HG03280 (cell line): ENCODE measurements around the gene IGF2R.

ENCODE experiments used
- ATAC-seq: cut with Tn5 transposase; IDR thresholded peaks from one replicate; pipeline ENCODE4 v1.9.1; 2021; ENCODE audit warnings: mild to moderate bottlenecking, moderate library complexity; ENCODE audit not compliant: unreplicated experiment

Gene IGF2R

DNA sequence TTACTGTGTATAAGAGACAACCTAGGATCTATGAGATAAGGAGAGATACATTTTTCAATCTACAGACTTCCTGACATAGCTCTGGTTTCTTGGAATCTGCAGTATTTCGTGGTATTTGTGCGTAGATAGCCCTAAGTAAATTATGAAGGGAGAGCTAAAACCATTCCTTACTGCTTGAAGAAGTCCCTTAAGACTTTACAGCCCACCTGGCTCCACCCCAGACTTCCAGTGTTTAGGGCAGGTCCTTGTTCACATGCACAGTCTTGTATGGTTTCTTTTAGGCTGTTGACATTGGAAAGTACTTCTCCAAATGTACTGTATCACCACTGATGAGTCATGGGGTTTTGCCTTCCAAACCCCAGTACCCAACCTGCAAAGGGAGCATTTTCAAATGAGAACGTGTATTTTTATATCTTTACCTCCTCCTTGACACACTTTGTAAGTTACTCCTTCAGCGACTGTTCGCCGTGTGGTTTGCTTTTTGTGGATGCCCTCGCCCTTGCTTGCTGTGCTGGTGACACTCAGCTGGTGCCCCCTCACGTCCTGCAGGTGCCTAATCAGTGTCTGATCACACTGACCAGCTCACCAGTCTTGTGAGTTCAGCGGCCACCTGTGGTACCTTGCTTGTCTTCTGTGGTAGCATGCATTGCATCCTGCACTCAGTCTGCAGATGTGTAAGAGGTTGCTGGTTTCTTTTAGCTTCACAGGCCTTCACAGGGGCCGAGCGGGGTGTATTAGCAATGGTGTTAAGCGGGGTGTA lies 73.3 kb downstream of the IGF2R start:
- no peak for ATAC-seq

DNA sequence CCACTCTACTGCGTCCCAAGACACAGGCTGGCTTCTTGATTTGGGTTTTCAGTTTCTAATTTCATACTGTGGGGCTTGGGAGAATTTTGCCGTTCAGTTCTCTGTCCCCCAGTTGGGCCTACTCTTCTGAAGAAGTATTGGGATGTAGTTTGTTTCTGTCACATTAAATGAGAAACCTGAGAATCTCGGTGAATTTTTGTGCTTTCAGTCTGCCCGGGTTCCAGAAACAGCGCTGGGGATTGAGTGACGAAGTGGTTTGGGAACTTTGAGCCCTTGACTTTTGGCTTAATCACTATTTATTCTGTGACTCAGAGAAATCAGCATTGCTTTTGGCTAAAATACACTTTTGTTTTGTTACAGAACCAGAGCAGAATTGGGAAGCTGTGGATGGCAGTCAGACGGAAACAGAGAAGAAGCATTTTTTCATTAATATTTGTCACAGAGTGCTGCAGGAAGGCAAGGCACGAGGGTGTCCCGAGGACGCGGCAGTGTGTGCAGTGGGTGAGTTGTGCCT lies 74.0 kb downstream of the IGF2R start:
- no peak for ATAC-seq

DNA sequence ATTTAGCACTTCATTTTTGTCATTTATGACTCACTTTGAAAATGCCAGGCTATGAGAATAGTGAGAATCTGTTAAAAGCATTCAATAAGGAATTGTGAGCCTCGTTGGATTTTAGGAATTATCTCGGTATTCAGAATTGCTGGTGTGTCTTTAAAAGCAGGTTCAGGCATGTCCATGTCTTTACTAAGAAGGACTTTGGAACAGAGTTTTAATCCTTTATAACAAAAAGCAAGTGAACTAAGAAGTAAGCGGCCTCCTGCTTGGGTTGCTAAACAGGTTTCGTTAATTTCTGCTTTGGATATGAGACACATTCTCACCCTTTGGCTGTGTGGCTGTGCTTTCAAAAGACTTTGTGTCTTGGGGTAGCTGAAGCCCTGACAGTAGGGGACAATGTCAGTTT lies 74.9 kb downstream of the IGF2R start:
- no peak for ATAC-seq

DNA sequence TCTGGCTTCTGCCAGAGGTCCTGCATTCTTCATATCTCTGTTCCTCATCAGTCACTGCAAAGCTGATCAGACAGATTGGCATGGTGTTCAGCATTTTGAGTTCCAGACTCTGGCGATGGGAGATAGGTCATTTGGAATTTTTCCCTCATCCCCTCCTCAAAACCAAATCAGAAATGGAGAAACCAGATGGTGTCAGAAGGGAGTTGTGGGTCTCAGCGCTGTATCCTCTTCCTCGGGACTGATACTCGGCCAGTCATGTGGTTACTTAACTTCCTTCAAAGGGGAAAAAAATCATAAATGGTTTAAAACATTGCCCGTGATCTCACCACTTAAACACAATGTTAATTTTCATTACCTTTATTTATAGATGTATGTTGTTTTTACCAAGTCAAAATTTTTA lies 75.8 kb downstream of the IGF2R start:
- no peak for ATAC-seq

DNA sequence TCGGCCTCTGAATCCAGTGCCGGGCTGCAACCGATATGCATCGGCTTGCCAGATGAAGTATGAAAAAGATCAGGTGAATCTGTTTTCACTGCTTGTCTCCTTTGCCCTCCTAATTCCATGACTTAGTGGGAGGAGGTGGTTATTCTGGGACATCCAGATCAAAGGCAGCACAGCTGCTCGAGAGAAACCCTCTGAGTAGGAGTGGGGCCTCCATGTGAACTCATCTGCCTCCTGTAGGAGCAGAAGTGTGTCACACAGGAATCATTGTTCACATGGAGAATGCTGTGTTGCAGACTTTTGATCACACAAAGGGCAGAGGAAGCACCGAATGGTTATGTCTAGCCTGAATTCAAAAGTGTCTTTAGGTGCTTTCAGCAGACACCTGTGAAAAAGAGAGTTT lies 79.6 kb downstream of the IGF2R start:
- ATAC-seq = no peak

DNA sequence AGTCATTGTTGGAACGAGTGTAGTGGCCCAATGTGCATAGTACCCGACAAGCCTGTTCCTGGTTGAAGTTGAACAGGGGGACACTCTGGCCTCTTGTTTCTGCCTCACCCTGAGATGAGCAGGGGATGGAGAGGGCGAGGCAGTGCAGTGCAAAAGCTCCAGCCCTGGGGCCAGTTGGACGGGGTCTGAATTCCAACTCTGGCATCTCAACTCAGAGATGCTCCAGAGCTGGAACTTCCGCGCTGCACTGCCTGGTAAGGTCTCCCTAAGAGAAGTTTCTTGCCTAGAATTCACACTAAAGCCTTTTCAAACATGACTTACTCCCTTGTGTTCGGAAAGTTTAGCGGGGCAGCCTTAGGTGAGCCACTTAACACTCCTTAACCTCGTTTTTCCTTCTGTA lies 80.5 kb downstream of the IGF2R start:
- ATAC-seq = no peak

DNA sequence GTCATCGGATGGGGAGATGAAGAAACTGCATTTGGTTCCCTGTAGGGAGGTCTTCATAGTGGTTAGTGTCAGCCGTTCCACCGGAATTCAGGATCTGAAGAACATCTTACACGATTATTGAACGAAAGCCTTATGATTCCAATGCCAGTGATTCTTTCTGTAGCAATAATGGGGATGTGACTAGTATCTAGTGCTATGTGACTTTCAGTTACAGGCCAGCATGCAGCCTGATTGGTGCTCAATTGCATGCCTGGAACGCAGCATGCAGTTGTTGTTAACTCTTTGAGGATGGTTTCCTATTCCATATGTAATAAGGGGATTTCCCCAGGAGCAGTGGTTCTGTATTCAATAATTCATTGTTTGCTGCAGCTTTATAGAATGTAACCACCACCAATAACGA lies 81.1 kb downstream of the IGF2R start:
- ATAC-seq = no peak

DNA sequence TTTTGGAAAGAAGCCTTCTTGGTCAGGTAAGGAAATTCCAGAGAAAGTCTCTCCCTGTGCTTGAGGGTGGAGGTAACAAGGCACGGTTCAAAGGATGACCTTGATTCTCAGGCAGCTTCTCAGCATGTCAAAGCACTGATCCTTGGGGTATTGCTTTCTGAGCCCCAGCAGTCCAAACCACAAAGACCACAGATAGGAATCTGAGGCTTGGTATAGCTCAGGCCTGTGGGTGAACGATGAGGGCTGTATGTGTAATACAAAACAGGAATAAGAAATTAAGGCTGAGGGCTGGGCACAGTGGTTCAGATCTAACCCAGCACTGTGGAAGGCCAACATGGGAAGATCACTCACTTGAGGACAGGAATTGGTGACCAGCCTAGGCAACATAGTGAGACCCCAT lies 82.5 kb downstream of the IGF2R start:
- ATAC-seq = no peak

DNA sequence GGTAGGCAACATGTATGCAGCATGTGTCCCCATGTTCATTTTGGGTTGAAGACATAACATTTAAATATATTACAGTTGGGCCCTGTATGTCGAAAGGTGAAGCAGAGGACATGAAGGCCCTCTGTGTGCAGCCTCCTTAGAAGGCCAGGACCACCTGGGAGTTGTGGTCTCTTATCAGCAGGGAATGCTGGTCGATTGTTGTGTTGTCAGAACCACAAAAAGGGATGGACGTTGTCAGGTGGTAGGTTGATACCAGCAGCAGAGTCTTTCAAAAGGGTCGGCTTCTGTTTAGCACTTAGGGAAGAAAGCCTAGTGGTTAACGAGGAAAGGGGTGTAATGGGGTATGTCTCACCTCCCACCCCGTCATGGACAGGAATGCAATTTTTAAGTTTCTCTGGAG lies 85.4 kb downstream of the IGF2R start:
- ATAC-seq = no peak

DNA sequence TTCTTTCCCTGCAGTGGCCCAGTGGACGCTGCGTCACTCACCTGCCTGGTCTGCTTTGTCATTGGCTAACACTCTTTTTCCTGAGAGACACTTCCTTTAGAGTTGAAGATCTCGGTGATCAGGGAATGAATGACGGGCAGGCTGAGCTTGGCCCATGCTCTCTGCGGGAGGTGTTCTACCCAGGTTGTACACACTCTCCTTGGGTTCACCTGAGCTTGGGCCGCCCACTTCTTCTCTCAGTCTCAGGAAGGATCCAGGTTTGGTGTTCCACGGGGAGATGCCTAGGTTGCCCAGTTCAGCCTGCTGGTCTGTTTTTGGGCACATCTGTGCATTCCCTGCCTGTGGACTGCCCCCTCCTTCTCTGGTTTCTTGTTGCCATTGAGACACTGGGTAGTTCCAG lies 86.0 kb downstream of the IGF2R start:
- no peak for ATAC-seq

DNA sequence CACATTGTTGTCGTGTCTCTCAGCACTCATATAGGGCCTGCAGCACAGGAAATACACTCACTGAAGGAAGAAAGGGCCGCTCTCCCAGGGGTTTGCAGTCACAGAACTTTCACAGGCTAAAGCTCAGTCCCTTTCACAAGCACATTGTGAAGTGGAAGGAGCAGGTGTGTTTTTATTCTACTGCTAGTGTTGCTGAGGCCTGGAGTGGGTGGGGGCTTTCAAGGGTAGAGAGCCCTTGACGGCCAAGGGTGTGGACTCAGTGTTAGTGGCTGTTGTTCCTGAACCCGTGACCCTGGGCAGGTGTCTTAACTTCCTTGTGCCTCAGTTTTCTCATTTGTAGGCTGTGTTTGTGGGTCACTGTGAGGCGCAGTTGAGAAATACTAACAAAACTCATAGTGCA lies 86.5 kb downstream of the IGF2R start:
- ATAC-seq = no peak

DNA sequence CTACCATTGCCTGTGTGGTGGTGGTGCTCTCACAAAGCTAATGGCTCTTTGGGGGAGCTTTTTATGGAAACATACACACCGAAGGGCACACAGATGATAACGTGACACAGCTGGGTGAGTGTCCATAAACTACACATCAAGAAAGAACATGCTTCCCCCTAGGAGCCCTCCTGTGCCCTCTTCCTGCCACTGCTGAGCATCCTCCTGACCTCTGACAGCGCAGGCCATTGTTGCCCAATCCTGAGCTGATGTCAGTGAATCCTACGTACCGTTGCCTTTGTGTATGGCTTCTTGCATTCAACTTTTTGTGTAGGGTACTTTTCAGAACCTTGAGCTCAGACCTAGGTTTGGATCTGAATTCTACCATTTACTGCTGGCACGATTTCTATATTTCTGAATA lies 86.9 kb downstream of the IGF2R start:
- ATAC-seq = no peak

DNA sequence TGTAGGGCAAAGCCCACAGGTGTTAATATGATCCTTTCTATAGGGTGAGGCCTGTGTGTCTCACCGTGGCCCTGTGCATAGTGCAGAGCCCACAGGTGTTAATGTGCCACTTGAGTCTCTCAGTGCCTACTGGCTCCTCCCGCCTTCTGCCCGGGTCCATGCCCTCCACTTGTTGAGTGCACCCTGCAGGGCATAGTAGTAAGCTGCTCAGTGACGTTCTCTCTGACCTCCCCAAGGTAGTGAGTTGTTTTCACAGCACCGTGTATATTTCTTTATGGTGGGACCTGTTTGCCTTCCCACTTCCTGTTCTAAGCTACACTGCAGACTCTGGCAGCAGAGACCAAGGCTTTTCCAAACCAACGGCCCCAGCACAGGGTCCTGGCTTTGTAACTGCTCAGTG lies 88.2 kb downstream of the IGF2R start:
- ATAC-seq = no peak

DNA sequence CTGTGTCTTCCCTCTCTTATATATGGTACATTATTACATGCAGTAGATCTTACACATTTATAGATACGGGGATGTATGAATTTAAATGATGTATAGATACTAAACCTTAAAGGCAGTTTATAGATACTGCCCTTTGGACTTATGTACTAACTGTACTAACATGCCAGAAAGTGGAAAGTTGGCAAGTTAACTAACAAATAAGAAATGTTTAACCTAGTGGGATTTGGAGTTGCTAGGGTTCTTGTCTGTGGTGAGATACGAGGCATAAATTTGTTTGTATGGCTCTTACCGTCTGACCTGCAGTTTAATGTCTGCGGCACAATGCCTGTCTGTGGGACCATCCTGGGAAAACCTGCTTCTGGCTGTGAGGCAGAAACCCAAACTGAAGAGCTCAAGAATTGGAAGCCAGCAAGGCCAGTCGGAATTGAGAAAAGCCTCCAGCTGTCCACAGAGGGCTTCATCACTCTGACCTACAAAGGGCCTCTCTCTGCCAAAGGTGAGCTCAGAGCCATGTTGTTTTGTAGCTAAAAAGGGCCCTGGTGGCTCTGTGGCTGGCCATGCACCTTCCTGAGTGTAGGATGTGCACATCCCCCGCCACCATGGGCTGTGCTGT lies 89.8 kb downstream of the IGF2R start:
- no peak for ATAC-seq

DNA sequence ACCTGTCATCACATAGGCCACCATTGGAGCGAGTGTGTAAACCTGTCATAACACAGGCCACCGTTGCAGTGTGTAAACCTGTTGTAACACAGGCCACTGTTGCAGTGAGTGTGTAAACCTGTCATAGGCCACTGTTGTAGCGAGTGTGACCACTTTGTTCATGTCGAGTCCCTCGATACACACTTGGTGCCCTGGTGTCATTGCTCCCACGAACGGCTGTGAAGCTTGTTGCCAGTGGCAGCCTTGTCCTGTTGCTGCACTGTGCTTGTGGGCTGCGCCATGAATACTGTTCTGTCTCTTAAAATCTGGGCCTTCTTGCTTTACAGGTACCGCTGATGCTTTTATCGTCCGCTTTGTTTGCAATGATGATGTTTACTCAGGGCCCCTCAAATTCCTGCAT lies 91.3 kb downstream of the IGF2R start:
- no peak for ATAC-seq

DNA sequence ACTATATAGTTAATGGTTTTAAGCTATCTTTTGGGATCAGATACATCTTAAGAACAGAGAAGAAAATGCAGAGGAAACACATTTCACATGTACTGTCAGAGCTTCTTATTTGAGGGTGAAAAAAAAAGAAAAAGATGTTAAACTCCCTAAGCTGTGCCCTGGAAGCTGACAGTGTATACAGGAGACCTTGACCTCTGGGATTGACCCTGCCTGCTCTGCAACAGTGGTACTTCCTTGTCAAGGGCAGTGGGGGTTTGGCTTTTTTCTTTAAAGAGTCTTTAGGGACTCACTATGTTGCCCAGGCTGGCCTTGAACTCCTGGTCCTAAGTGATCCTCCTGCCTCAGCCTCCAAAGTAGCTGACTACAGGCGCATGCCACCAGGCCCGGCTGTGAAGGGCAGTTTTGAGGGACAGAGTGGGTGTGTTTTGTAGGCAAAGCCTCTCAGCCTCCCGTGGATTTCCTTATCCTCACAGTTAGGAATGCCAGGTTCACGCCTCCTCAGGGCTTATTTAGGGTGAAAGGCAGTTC lies 92.1 kb downstream of the IGF2R start:
- no peak for ATAC-seq

DNA sequence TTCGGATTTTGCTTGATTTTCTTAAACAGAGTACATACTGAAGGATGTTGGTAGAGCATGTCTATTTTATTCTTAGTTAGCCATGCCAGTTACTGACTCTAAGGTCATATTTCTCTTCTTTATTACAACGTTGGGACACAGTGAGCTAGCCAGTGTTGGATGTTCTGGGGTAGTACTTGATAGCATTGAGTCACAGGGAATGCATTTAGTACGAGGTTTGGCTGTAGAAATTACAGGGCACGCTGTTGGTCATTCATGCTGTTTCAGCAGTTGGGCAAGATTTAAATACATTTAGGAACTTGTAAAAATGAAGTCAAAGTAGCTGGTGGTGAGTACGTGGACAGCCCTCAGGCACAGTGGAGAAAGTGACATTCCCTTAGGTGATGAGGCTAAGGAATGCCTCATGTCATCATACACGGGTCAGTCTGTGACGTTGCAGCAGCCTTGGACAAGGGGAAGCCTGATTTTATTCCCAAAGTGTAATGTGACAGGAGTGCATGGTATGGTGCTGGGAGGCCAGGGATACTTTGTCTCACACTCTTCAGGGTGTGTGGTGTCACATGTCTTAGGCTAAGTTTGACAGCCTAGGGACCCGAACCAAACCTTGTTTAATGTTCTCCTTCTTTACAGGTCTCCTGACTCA lies 95.0 kb downstream of the IGF2R start:
- no peak for ATAC-seq

DNA sequence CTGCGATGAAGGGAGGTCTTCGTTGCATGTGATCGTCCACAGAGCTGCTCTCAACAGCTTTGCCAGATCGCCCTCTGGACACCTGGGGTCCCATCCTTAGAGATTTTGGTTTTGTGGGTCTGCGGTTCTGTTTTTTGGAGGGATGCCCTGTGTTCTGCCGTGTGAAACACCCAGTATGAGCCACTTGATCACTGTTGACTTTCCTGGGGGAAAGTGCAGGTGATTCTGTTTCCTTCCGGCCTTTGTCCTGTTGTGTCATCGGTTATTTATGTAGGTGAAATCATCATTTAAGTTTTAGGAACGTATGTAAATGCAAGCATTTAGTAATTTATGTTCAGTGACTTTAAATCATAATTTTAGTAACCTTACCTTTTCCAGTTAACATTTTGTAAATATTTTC lies 96.3 kb downstream of the IGF2R start:
- ATAC-seq = no peak

DNA sequence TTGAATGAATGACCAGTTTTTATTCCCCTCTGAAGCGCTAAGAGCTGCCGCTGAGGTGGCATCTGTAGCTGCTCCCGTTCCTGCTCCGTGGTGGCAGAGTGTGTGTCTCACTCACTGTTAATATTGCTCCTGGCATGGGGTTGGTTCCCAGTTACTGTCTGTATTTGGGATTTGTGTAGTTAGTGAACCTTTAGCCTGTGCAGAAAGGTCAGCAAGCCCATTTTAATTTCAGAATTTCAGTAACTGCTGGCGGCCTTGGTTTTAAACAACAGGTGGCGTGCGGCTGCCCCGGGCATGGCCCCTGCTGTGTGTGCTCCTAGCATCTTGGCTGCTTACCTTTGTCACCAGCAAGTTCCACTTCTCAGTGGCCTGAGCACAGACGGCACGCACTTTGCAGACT lies 98.7 kb downstream of the IGF2R start:
- no peak for ATAC-seq

DNA sequence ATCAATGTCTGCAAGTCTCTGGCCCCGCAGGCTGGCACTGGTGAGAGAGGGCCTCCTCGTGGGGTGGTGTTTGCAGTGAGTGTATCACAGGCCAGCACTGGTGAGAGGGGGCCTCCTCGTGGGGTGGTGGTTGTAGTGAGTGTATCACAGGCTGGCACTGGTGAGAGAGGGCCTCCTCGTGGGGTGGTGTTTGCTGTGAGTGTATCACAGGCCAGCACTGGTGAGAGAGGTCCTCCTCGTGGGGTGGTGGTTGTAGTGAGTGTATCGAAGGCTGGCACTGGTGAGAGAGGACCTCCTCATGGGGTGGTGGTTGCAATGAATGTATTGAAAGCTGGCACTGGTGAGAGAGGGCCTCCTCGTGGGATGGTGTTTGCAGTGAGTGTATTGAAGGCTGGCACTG lies 99.5 kb downstream of the IGF2R start:
- ATAC-seq = no peak

DNA sequence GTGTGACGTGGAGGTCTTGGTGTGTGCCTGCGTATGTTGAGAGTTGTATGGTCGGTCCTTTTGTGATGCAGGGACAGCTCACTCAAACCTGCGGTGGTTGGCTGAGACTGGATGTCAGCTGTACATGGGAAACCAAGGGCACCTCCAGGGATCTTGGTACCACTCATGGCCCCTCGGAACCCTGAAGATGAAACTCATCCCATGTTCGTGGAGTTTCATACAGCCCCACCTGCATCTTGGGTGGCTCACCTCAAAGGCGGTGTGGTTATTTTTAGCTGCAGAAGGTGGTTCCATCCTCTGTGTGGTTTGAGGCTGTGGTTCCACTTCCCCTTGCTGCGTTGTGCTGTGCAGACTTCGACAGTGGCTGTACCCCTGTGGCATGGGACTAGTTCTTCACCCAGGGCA lies 100.2 kb downstream of the IGF2R start:
- peak; percentile 91 for ATAC-seq

DNA sequence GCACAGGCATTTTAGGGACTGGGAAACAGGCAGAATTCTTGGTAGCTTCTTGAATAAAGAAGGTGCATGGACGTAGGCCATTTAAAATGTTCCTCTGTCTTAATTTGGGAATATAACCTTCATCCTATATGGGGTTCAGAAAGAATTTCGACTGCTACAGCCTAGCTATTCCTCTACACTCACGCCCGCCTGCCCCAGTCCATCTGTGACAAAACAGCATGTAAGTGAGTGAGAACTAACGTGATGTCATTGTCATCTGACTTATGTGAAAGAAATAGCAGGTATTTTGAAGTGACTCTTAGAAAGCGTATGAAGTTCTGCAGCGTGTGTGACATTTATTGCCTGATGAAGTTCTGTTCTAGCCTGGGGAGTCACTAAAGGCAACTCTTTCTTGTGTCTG lies 100.6 kb downstream of the IGF2R start:
- no peak for ATAC-seq
